Smooth muscle cell (in vitro differentiated cells): ENCODE results near the gene CHCHD6. TPM values are rescaled to one million over a fixed set of nuclear protein-coding genes. Genes with fewer than 3 reads are reported as not detected.

Experiments
- DNase-seq: peaks from one replicate; lab custom pipeline; 2025; ENCODE audit not compliant: unreplicated experiment; lab: John Stamatoyannopoulos, UW
- H2AFZ ChIP-seq: fragments of 200-600 bp; sonication (generic); 2 replicates; pipeline ENCODE4 v1.6.0; 2016; ENCODE audit warnings: antibody characterized with exemption, low read depth, mild to moderate bottlenecking
- H3F3A ChIP-seq: fragments of 200-600 bp; sonication (generic); 2 replicates; pipeline ENCODE4 v1.6.0; 2017; ENCODE audit warnings: antibody characterized with exemption, low read depth
- H3K27ac ChIP-seq: fragments of 200-600 bp; sonication (generic); 2 replicates; pipeline ENCODE4 v1.5.1; 2016; ENCODE audit warnings: low read depth, mild to moderate bottlenecking
- H3K27me3 ChIP-seq: fragments of 200-600 bp; sonication (generic); 2 replicates; pipeline ENCODE4 v1.6.1; 2016; ENCODE audit warnings: low read depth, mild to moderate bottlenecking
- H3K36me3 ChIP-seq: fragments of 200-600 bp; sonication (generic); 2 replicates; pipeline ENCODE4 v1.5.1; 2016; ENCODE audit warnings: low read depth
- H3K4me1 ChIP-seq: fragments of 200-600 bp; sonication (generic); 2 replicates; pipeline ENCODE4 v1.5.1; 2016; ENCODE audit warnings: low read depth
- H3K4me2 ChIP-seq: fragments of 200-600 bp; sonication (generic); 2 replicates; pipeline ENCODE4 v1.6.0; 2016; ENCODE audit warnings: mild to moderate bottlenecking
- H3K4me3 ChIP-seq: fragments of 200-600 bp; sonication (generic); 2 replicates; pipeline ENCODE4 v1.5.1; 2016; ENCODE audit warnings: mild to moderate bottlenecking
- H3K79me2 ChIP-seq: fragments of 200-600 bp; sonication (generic); 2 replicates; pipeline ENCODE4 v1.6.0; 2016; ENCODE audit warnings: low read depth, mild to moderate bottlenecking
- H3K9ac ChIP-seq: fragments of 200-600 bp; sonication (generic); 2 replicates; pipeline ENCODE4 v1.6.0; 2016; ENCODE audit warnings: low read depth
- H3K9me3 ChIP-seq: fragments of 200-600 bp; sonication (generic); replicated peaks from 2 replicates; pipeline ENCODE4 v1.5.1; 2016; ENCODE audit warnings: low read depth
- H4K20me1 ChIP-seq: fragments of 200-600 bp; sonication (generic); 2 replicates; pipeline ENCODE4 v1.6.0; 2016; ENCODE audit warnings: low read depth
- CTCF ChIP-seq: fragments of 200-600 bp; sonication (generic); IDR thresholded peaks from 2 replicates; pipeline ENCODE4 v1.5.1; 2017; ENCODE audit warnings: borderline replicate concordance, mild to moderate bottlenecking, antibody characterized with exemption; ENCODE audit not compliant: insufficient read depth, poor library complexity, severe bottlenecking
- WGBS: methylation state at CpG from one replicate; pipeline ENCODE4 v1.1.7; 2016; ENCODE audit warnings: low lambda C conversion rate; 5-methylcytosine and 5-hydroxymethylcytosine counted together
- polyA plus RNA-seq: library from polyadenylated mRNA; unstranded; fragments of >200 nt; fragmentation: Nextera tagmentation; extraction: Ambion mirVana; gene quantifications from 2 replicates; pipeline ENCODE4 v1.2.1, GENCODE V29; 2016
- total RNA-seq: library from RNA; depleted of rRNA; stranded (reverse); fragments of >200 nt; gene quantifications from 2 replicates; pipeline ENCODE4 v1.2.3, GENCODE V29; 2014

CHCHD6 gene
- total and polyA plus RNA-seq, 2 experiments from 2014 or later: 6.7 to 27.2 TPM

GRCh38 chr3:126941721-126942270 is 237.8 kb downstream of the CHCHD6 start:
- no peak overlapping the region for H3K4me2 ChIP-seq
- no peaks in the 10 kb centered on the region for H3K79me2 ChIP-seq
- H3K9ac ChIP-seq: no peak overlapping the region
- no peaks in the 10 kb centered on the region for H3K36me3 ChIP-seq
- H3K9me3 ChIP-seq: no peaks in the 10 kb centered on the region
- TF ChIP-seq CTCF: no peak
- DNase-seq: no peak
- no peak overlapping the region for H3K27ac ChIP-seq
- H3K4me1 ChIP-seq: no peaks in the 10 kb centered on the region
- no peak overlapping the region for H3K4me3 ChIP-seq
- no peaks in the 10 kb centered on the region for H3K27me3 ChIP-seq
- WGBS: 83% methylated on average over 5 of the region's 5 CpGs
- H2AFZ ChIP-seq: no peak overlapping the region
- H4K20me1 ChIP-seq: no peaks in the 10 kb centered on the region
- H3F3A ChIP-seq: no peaks in the 10 kb centered on the region

DNA sequence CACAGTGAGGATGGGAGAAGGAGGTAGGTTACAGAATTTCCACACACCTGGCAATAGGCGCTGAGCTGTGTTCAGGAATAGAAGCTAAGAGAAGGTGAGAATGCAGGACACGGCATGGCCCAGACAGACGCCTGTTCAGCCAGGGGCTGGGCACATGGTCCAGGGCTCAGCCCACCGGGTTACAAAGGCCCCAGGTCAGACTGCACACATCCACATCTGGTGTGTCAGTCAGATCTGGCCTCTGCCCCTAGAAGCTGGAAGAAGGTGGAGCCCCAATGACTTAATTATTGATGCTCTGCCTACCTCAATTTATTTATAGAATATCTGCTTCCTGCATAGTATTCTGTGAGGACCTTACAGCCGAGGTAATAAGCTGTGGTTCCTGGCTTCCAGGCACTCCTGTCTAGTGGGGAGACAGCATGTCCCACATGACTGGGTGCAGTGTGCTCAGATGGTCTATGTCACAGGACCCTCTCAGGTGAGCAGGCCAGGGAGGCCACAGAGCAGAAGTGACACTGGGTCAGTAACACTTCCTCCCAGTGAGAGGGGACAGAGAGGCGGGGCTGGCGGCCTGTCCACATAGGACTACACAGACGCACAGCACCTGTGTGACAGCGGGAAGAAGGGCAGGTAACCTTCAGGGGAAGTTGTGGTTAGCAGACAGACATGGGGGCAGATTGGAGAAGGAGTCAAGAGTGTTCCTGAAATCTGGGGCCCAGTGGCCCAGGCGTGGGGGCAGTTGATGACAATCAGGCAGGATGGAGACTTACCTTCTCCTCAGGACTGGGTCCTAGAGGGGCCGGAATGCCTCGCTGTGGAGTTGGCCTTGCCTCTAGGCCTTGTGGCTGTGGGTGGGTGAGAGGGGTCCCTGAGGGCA is 240.3 kb downstream of the CHCHD6 start:
- H3K9ac ChIP-seq: no peak overlapping the region
- no peak for TF ChIP-seq CTCF

GRCh38 chr3:126945171-126945721 is 241.2 kb downstream of the CHCHD6 start:
- H3K4me1 ChIP-seq: no peaks in the 10 kb centered on the region
- no peak for TF ChIP-seq CTCF
- DNase-seq: no peak
- no peaks in the 10 kb centered on the region for H3K9me3 ChIP-seq
- H3K4me2 ChIP-seq: no peak overlapping the region
- no peaks in the 10 kb centered on the region for H3K36me3 ChIP-seq
- no peaks in the 10 kb centered on the region for H4K20me1 ChIP-seq
- WGBS: 87% methylated on average over 9 of the region's 17 CpGs
- no peak overlapping the region for H3K9ac ChIP-seq
- no peak overlapping the region for H3K27ac ChIP-seq
- H2AFZ ChIP-seq: no peak overlapping the region
- H3F3A ChIP-seq: no peaks in the 10 kb centered on the region
- no peaks in the 10 kb centered on the region for H3K79me2 ChIP-seq
- no peaks in the 10 kb centered on the region for H3K27me3 ChIP-seq
- no peak overlapping the region for H3K4me3 ChIP-seq

More for the DNA sequence above, 240.3 kb downstream of the CHCHD6 start:
- Histone ChIP-seq H3K4me3 (no peak overlapping the region), H3K9me3 (no peaks in the 10 kb centered on the region), H3F3A (no peaks in the 10 kb centered on the region), H3K27ac (no peak overlapping the region), H3K36me3 (no peaks in the 10 kb centered on the region), H3K4me2 (no peak overlapping the region), H3K4me1 (no peaks in the 10 kb centered on the region), H3K79me2 (no peaks in the 10 kb centered on the region), H3K27me3 (no peaks in the 10 kb centered on the region), H2AFZ (no peak overlapping the region), H4K20me1 (no peaks in the 10 kb centered on the region)
- DNase-seq: no peak
- 94% methylated on average over 12 of the region's 12 CpGs for WGBS
